Measurements from ENCODE around the gene SLC2A9.

Gene SLC2A9

DNA sequence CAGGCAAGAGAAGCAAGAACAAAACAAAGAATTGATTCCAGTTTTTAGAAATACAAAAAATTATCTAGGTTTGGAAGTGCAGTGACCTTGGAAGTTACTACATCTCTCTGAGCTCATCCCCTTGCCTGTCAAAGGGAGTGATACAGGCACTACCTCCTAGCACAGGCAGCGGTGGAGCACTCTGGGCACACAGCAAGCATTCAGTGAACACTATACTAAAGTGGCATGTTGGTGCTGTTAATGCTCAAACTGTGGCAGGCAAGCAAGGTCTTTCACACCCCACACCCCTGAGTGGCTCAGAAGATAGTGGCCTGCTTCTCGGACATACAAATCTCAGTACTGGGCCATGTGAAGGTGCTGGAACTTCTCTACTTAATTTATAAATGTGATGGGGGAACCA, 188.7 kb downstream of the SLC2A9 start:
- H3K79me2 ChIP-seq (ENCODE audit: low read length): no peaks in the 10 kb centered on the region
- no peak overlapping the region for H3K4me2 ChIP-seq (ENCODE audit: low read depth, low read length)
- no peaks in the 10 kb centered on the region for H3F3A ChIP-seq (ENCODE audit: insufficient read depth, low read length)
- H2AFZ ChIP-seq (ENCODE audit: low read length): no peak overlapping the region
- H3K36me3 ChIP-seq (replicated peaks; ENCODE audit: insufficient read depth, low read length): no peaks in the 10 kb centered on the region
- H3K9me3 ChIP-seq (replicated peaks; ENCODE audit: insufficient read depth, low read length): no peaks in the 10 kb centered on the region
- H3K4me3 ChIP-seq (ENCODE audit: low read length): no peak overlapping the region
- no peak overlapping the region for H3K9ac ChIP-seq (ENCODE audit: low read length)
- H3K9me2 ChIP-seq (replicated peaks; ENCODE audit: insufficient read depth, low read length): no peaks in the 10 kb centered on the region
- H3K27me3 ChIP-seq (replicated peaks; ENCODE audit: insufficient read depth, low read length): no peaks in the 10 kb centered on the region
- no peaks in the 10 kb centered on the region for H3K4me1 ChIP-seq (ENCODE audit: low read length)
- no peak for DNase-seq
- no peak overlapping the region for H3K27ac ChIP-seq (ENCODE audit: low read length)
- TF ChIP-seq EZH2 (optimal IDR thresholded peaks at IDR 0.05; ENCODE audit: low read depth, low read length) (no peak), CTCF (IDR thresholded peaks at IDR 0.05; ENCODE audit: low read length) (no peak), EZH2phosphoT487 (IDR thresholded peaks at IDR 0.05; ENCODE audit: low read length) (no peak)
- H4K20me1 ChIP-seq (ENCODE audit: insufficient read depth, low read length): no peaks in the 10 kb centered on the region

GRCh38 chr4:9826551-9826950, 194.7 kb downstream of the SLC2A9 start:
- H3K79me2 ChIP-seq (ENCODE audit: low read length): no peaks in the 10 kb centered on the region
- H3K4me1 ChIP-seq (ENCODE audit: low read length): no peaks in the 10 kb centered on the region
- TF ChIP-seq EZH2 (optimal IDR thresholded peaks at IDR 0.05; ENCODE audit: low read depth, low read length) (no peak), CTCF (IDR thresholded peaks at IDR 0.05; ENCODE audit: low read length) (no peak), EZH2phosphoT487 (IDR thresholded peaks at IDR 0.05; ENCODE audit: low read length) (no peak)
- H3F3A ChIP-seq (ENCODE audit: insufficient read depth, low read length): no peaks in the 10 kb centered on the region
- H3K36me3 ChIP-seq (replicated peaks; ENCODE audit: insufficient read depth, low read length): no peaks in the 10 kb centered on the region
- no peak overlapping the region for H3K4me3 ChIP-seq (ENCODE audit: low read length)
- H3K27me3 ChIP-seq (replicated peaks; ENCODE audit: insufficient read depth, low read length): no peaks in the 10 kb centered on the region
- H4K20me1 ChIP-seq (ENCODE audit: insufficient read depth, low read length): no peaks in the 10 kb centered on the region
- no peaks in the 10 kb centered on the region for H3K9me3 ChIP-seq (replicated peaks; ENCODE audit: insufficient read depth, low read length)
- no peak for DNase-seq
- H3K4me2 ChIP-seq (ENCODE audit: low read depth, low read length): no peak overlapping the region
- no peaks in the 10 kb centered on the region for H3K9me2 ChIP-seq (replicated peaks; ENCODE audit: insufficient read depth, low read length)
- H3K9ac ChIP-seq (ENCODE audit: low read length): no peak overlapping the region
- no peak overlapping the region for H2AFZ ChIP-seq (ENCODE audit: low read length)
- no peak overlapping the region for H3K27ac ChIP-seq (ENCODE audit: low read length)

GRCh38 chr4:9825049-9825448, 196.2 kb downstream of the SLC2A9 start:
- Histone ChIP-seq H3K4me3 (ENCODE audit: low read length) (no peak overlapping the region), H3F3A (ENCODE audit: insufficient read depth, low read length) (no peaks in the 10 kb centered on the region), H3K36me3 (replicated peaks; ENCODE audit: insufficient read depth, low read length) (no peaks in the 10 kb centered on the region), H3K27me3 (replicated peaks; ENCODE audit: insufficient read depth, low read length) (no peaks in the 10 kb centered on the region), H3K4me2 (ENCODE audit: low read depth, low read length) (no peak overlapping the region), H3K9me2 (replicated peaks; ENCODE audit: insufficient read depth, low read length) (no peaks in the 10 kb centered on the region), H3K4me1 (ENCODE audit: low read length) (no peaks in the 10 kb centered on the region), H3K79me2 (ENCODE audit: low read length) (no peaks in the 10 kb centered on the region), H2AFZ (ENCODE audit: low read length) (no peak overlapping the region), H3K9me3 (replicated peaks; ENCODE audit: insufficient read depth, low read length) (no peaks in the 10 kb centered on the region), H3K27ac (ENCODE audit: low read length) (no peak overlapping the region), H3K9ac (ENCODE audit: low read length) (no peak overlapping the region), H4K20me1 (ENCODE audit: insufficient read depth, low read length) (no peaks in the 10 kb centered on the region)
- DNase-seq: no peak
- TF ChIP-seq EZH2phosphoT487 (IDR thresholded peaks at IDR 0.05; ENCODE audit: low read length): no peak
- no peak for TF ChIP-seq EZH2 (optimal IDR thresholded peaks at IDR 0.05; ENCODE audit: low read depth, low read length)
- no peak for TF ChIP-seq CTCF (IDR thresholded peaks at IDR 0.05; ENCODE audit: low read length)
